ENCODE measurements around the gene FLOT2. TPM values are rescaled to one million over a fixed set of nuclear protein-coding genes. Genes with fewer than 3 reads are reported as not detected.

FLOT2 gene
- total and polyA plus RNA-seq, 2 of the 8 experiments (the other 6 are each of a cell fraction or from before 2014, with no cell fraction given), result 116 to 189 TPM

GRCh38 chr17:28874750-28875149, 22.8 kb downstream of the FLOT2 start:
- 97% methylated on average over 3 of the region's 3 CpGs; no CpG with 5 or more reads in 1 of the 2 experiments for WGBS, 2 experiments (ENCODE audit: extremely low coverage in 1 of 2, insufficient coverage in 1 of 2, insufficient read length in 1 of 2, insufficient replicate concordance in 2 of 2, low coverage in 1 of 2, low lambda C conversion rate in 2 of 2, missing lambda C conversion rate in 1 of 2)
- no peaks in the 10 kb centered on the region; a peak in 2 of 7 replicates for H3K4me1 ChIP-seq (replicated peaks in 1 of 4; ENCODE audit: control insufficient read depth in 3 of 4, insufficient read depth in 4 of 4, low read length in 3 of 4)
- H3K79me2 ChIP-seq (ENCODE audit: control insufficient read depth in 1 of 2, insufficient read depth in 2 of 2, low read length in 2 of 2), result no peaks in the 10 kb centered on the region
- H3K18ac ChIP-seq (ENCODE audit: extremely low read depth, low read length), result no peak overlapping the region
- H3K4ac ChIP-seq (replicated peaks; ENCODE audit: insufficient read length, low read depth, low read length), result no peak overlapping the region
- ChIA-PET POLR2A (ENCODE audit: partially characterized antibody) (interaction anchor here (0.8 to 1.6 kb wide), 5 partner anchors 10 to 128 kb away, joined by 3 read pairs; no protein-coding TSS in a partner anchor), CTCF (ENCODE audit: partially characterized antibody) (interaction anchor here (0.6 to 1.8 kb wide), 12 partner anchors 9 to 264 kb away, joined by 3 to 8 read pairs (median 4); no protein-coding TSS in a partner anchor)
- no peak overlapping the region for H4K8ac ChIP-seq (ENCODE audit: extremely low read depth, insufficient read depth, low read length)
- no peaks in the 10 kb centered on the region for H3K9me3 ChIP-seq (ENCODE audit: insufficient read depth in 2 of 2, low read depth in 1 of 2, low read length in 1 of 2)
- no peaks in the 10 kb centered on the region for H3K79me1 ChIP-seq (ENCODE audit: low read depth, low read length)
- H2BK20ac ChIP-seq (ENCODE audit: low read length), result no peak overlapping the region
- H2BK15ac ChIP-seq (ENCODE audit: low read length), result no peak overlapping the region
- no peak overlapping the region for H4K5ac ChIP-seq (ENCODE audit: insufficient read length, low read depth, low read length)
- H3K14ac ChIP-seq (ENCODE audit: insufficient read length), result no peak overlapping the region
- TF ChIP-seq NANOG (IDR thresholded peaks at IDR 0.05; ENCODE audit: insufficient read depth, low read depth, low read length, poor library complexity, severe bottlenecking) (no peak), BCL11A (IDR thresholded peaks at IDR 0.05; ENCODE audit: low read depth in 2 of 2, low read length in 2 of 2) (no peak), ATF2 (IDR thresholded peaks at IDR 0.05; ENCODE audit: low read length) (no peak), SIX5 (IDR thresholded peaks at IDR 0.05; ENCODE audit: low read depth, low read length) (no peak)
- no peak overlapping the region for H4K91ac ChIP-seq (replicated peaks; ENCODE audit: insufficient read length, low read length)
- H2BK5ac ChIP-seq (ENCODE audit: low read depth, low read length), result no peak overlapping the region
- no peak overlapping the region for H3K23ac ChIP-seq (ENCODE audit: insufficient read length)
- H3K27ac ChIP-seq (ENCODE audit: low read depth, low read length), result no peak overlapping the region
- H3K4me3 ChIP-seq (ENCODE audit: extremely low read depth in 1 of 4, insufficient read depth in 2 of 4, low read depth in 3 of 4, low read length in 4 of 4), result no peak overlapping the region
- FAIRE-seq (no peak), DNase-seq (ENCODE audit: low read depth in 1 of 2, low spot score in 2 of 2) (no peak)
- no peak overlapping the region for H3K9ac ChIP-seq (replicated peaks in 1 of 4; ENCODE audit: extremely low read depth in 1 of 4, low read depth in 3 of 4, low read length in 3 of 4)
- H3K23me2 ChIP-seq (ENCODE audit: low read depth, low read length), result no peaks in the 10 kb centered on the region
- no peak overlapping the region for H2BK120ac ChIP-seq (replicated peaks; ENCODE audit: low read depth, low read length)
- no peak overlapping the region for H2AFZ ChIP-seq (ENCODE audit: low read length)
- peaks cover 0 to 1% of the 10 kb centered on the region in 2 experiments for H4K20me1 ChIP-seq (replicated peaks in 1 of 2; ENCODE audit: control insufficient read depth in 1 of 2, insufficient read depth in 2 of 2, low read length in 2 of 2)
- H3K4me2 ChIP-seq (ENCODE audit: insufficient read depth in 1 of 2, low read depth in 2 of 2, low read length in 2 of 2), result no peak overlapping the region
- peaks cover 0 to 4% (median 0%) of the 10 kb centered on the region in 4 experiments; a peak in 2 of 7 replicates for H3K27me3 ChIP-seq (replicated peaks in 1 of 4; ENCODE audit: control insufficient read depth in 3 of 4, extremely low read depth in 1 of 4, insufficient read depth in 3 of 4, low read length in 3 of 4)
- H2AK5ac ChIP-seq (ENCODE audit: low read depth, low read length), result no peak overlapping the region
- H3K36me3 ChIP-seq (ENCODE audit: control insufficient read depth in 2 of 4, insufficient read depth in 4 of 4, low read length in 3 of 4), result peaks cover 0 to 5% (median under 1%) of the 10 kb centered on the region in 4 experiments; a peak in 2 of 8 replicates
- H3K56ac ChIP-seq (replicated peaks; ENCODE audit: insufficient read length, low read depth, low read length), result no peak overlapping the region
- H2BK12ac ChIP-seq (ENCODE audit: low read depth, low read length), result no peak overlapping the region

All from H1 (cell line).